Neuronal stem cell (in vitro differentiated cells): ENCODE data around the gene SCUBE2.
"Not testable (repeated sequence)": the region's sequence is repeated elsewhere in the genome, so short reads cannot be mapped to it uniquely, and the experiment has no call there.

Experiments
- DNase-seq: peaks from one replicate; pipeline ENCODE4 v3.0.0-alpha.2; 2013; ENCODE audit warnings: low spot score
- H2AFZ ChIP-seq: one replicate; pipeline ENCODE4 v1.6.1; 2013; ENCODE audit warnings: mild to moderate bottlenecking, low read length, inconsistent platforms
- H2AK5ac ChIP-seq: 2 replicates; pipeline ENCODE4 v1.6.1; 2013; ENCODE audit warnings: low read depth, mild to moderate bottlenecking, inconsistent platforms, low read length, moderate library complexity, mixed read lengths
- H2BK120ac ChIP-seq: 2 replicates; pipeline ENCODE4 v1.6.1; 2013; ENCODE audit warnings: low read depth, mild to moderate bottlenecking, inconsistent platforms, low read length, moderate library complexity, mixed read lengths
- H2BK12ac ChIP-seq: one replicate; pipeline ENCODE4 v1.6.1; 2013; ENCODE audit warnings: low read length, inconsistent platforms
- H2BK15ac ChIP-seq: 2 replicates; pipeline ENCODE4 v1.6.1; 2013; ENCODE audit warnings: mild to moderate bottlenecking, low read length, inconsistent platforms, mixed read lengths
- H2BK5ac ChIP-seq: one replicate; pipeline ENCODE4 v1.6.1; 2013; ENCODE audit warnings: inconsistent platforms, mild to moderate bottlenecking, low read length, moderate library complexity
- H3K14ac ChIP-seq: one replicate; pipeline ENCODE4 v1.6.1; 2013; ENCODE audit warnings: low read length, inconsistent platforms
- H3K18ac ChIP-seq: 2 replicates; pipeline ENCODE4 v1.6.1; 2013; ENCODE audit warnings: low read length, inconsistent platforms
- H3K23ac ChIP-seq: 2 replicates; pipeline ENCODE4 v1.6.1; 2013; ENCODE audit warnings: low read depth, mild to moderate bottlenecking, mixed read lengths, low read length, inconsistent platforms; ENCODE audit not compliant: poor library complexity
- H3K27ac ChIP-seq: replicated peaks from 3 replicates; pipeline ENCODE4 v1.5.1; 2013; ENCODE audit warnings: low read length, inconsistent platforms
- H3K27me3 ChIP-seq, 3 experiments: 2 replicates each; pipeline ENCODE4 v1.6.1; 2013; ENCODE audit warnings: low read length in 3 of 3, mild to moderate bottlenecking in 2 of 3, inconsistent platforms in 1 of 3, low read depth in 1 of 3, mixed read lengths in 1 of 3, moderate library complexity in 1 of 3; ENCODE audit not compliant: control insufficient read depth in 3 of 3, insufficient read depth in 3 of 3
- H3K36me3 ChIP-seq, 2 donors: replicated peaks in 1 of 2; 2 replicates each; pipeline ENCODE4 v1.6.1; 2013; ENCODE audit warnings: low read length in 2 of 2; ENCODE audit not compliant: control insufficient read depth in 2 of 2, insufficient read depth in 2 of 2
- H3K4ac ChIP-seq: 2 replicates; pipeline ENCODE4 v1.6.1; 2013; ENCODE audit warnings: inconsistent platforms, mild to moderate bottlenecking, low read length, moderate library complexity
- H3K4me1 ChIP-seq, 2 donors: 1 replicate in 1 of 2; 2 replicates in 1 of 2; pipeline ENCODE4 v1.6.1; 2013; ENCODE audit warnings: low read length in 2 of 2, low read depth in 1 of 2; ENCODE audit not compliant: control insufficient read depth in 2 of 2, insufficient read depth in 1 of 2
- H3K4me2 ChIP-seq: one replicate; pipeline ENCODE4 v1.6.1; 2013; ENCODE audit warnings: mild to moderate bottlenecking, low read length, inconsistent platforms; ENCODE audit not compliant: insufficient read depth, poor library complexity, severe bottlenecking
- H3K4me3 ChIP-seq, 2 donors: 2 replicates each; pipeline ENCODE4 v1.5.1; 2013; ENCODE audit warnings: low read length in 2 of 2, mild to moderate bottlenecking in 2 of 2, inconsistent platforms in 1 of 2, moderate library complexity in 1 of 2
- H3K79me1 ChIP-seq: one replicate; pipeline ENCODE4 v1.6.1; 2013; ENCODE audit warnings: low read depth, mild to moderate bottlenecking, inconsistent platforms, low read length, moderate library complexity
- H3K9ac ChIP-seq: one replicate; pipeline ENCODE4 v1.6.1; 2013; ENCODE audit warnings: mild to moderate bottlenecking, low read depth, low read length, inconsistent platforms; ENCODE audit not compliant: poor library complexity
- H3K9me3 ChIP-seq, 2 donors: replicated peaks in 1 of 2; 2 replicates each; pipeline versions ENCODE3 to v1.6.1; 2013; ENCODE audit warnings: low read length in 2 of 2, mild to moderate bottlenecking in 2 of 2, inconsistent platforms in 1 of 2, low read depth in 1 of 2, mixed read lengths in 1 of 2, moderate library complexity in 1 of 2; ENCODE audit not compliant: control insufficient read depth in 2 of 2, insufficient read depth in 1 of 2
- H4K8ac ChIP-seq: one replicate; pipeline ENCODE4 v1.6.1; 2013; ENCODE audit warnings: low read depth, mild to moderate bottlenecking, inconsistent platforms, low read length, moderate library complexity
- H4K91ac ChIP-seq: one replicate; pipeline ENCODE4 v1.6.1; 2013; ENCODE audit warnings: low read length, low read depth, mild to moderate bottlenecking, inconsistent platforms; ENCODE audit not compliant: poor library complexity
- WGBS, 2 donors: extraction: QIAGEN DNeasy Blood & Tissue Kit; methylation state at CpG; one replicate each; pipeline ENCODE4 v1.1.7; 2013; ENCODE audit warnings: missing lambda C conversion rate in 2 of 2, mixed read lengths in 1 of 2; ENCODE audit not compliant: insufficient read length in 2 of 2, insufficient replicate concordance in 1 of 2; ENCODE audit errors: extremely low coverage in 2 of 2; 5-methylcytosine and 5-hydroxymethylcytosine counted together

Gene SCUBE2

DNA sequence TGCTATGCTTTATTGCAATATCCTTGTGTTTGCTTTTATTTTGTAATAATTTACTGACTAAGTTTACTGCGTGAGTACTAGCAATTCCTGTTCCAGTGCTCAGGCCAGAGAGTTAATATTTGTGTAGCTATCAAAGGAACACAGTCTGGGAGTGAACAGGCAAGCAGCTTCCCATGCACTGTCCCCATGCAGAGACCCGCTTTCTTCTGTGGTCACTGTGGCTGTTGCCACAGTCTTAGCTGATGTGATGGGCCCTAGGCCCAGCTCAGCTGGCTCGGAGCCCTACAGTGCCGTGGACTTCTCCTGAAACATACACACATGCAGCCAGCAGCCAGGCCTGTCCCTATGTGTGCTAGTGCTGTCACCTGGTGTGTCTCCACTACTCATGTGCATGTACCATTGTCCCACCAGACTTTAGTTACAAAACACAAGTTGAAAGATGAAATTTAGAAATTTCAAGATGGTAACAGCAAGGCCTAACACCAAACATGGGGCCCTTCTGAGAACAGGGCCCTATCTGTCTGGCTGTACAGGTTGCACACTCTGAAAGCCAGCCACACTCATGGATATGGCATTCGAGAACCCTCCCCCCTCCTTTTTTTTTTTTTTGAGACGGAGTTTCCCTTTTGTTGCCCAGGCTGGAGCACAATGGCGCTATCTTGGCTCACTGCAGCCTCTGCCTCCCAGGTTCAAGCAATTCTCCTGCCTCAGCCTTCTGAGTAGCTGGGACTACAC lies 12.3 kb upstream of the SCUBE2 start:
- no peak overlapping the region for H3K4me2 ChIP-seq
- no CpG with 5 or more reads among the region's 7 CpGs for WGBS, 2 donors
- no peak for DNase-seq
- no peaks in the 10 kb centered on the region for H3K36me3 ChIP-seq
- H4K8ac ChIP-seq = no peak overlapping the region
- peak overlapping the region; percentile 76 for H2AK5ac ChIP-seq
- H2BK12ac ChIP-seq = no peak overlapping the region
- no peak overlapping the region for H3K4ac ChIP-seq
- H2AFZ ChIP-seq = no peak overlapping the region
- H3K4me1 ChIP-seq = peaks cover 0 to 4% of the 10 kb centered on the region in 2 donors
- peak overlapping the region; percentile 75 for H3K14ac ChIP-seq
- no peak overlapping the region for H2BK5ac ChIP-seq
- H3K9me3 ChIP-seq = no peaks in the 10 kb centered on the region
- H2BK120ac ChIP-seq = no peak overlapping the region
- peak overlapping the region; percentile 66 for H3K18ac ChIP-seq
- no peak overlapping the region for H3K23ac ChIP-seq
- peak overlapping the region; percentile 51 for H3K9ac ChIP-seq
- no peaks in the 10 kb centered on the region for H3K27me3 ChIP-seq
- H3K79me1 ChIP-seq = no peaks in the 10 kb centered on the region
- no peak overlapping the region for H2BK15ac ChIP-seq
- no peak overlapping the region for H3K27ac ChIP-seq
- H4K91ac ChIP-seq = no peak overlapping the region
- H3K4me3 ChIP-seq = no peak overlapping the region

DNA sequence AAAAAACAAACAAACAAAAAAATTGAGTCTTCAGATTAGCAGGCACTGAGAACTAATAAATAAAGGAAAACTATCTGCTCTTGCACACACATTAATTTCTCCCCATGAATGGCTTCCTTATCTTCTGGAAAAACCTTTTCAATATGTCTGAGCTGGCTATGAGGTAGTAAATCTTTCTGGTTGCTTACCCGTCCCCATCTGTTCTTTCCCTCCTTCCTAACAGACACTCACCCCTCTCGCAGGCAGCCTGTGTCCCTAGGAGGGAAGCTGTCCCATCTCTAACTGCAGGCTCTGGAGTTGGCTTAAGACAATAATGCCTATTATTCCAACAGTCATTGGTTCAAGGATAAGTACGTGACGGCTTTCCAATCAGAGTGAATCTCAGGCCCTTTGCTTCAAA lies 8.2 kb upstream of the SCUBE2 start:
- H3K18ac ChIP-seq = no peak overlapping the region
- no peaks in the 10 kb centered on the region for H3K36me3 ChIP-seq
- no peak overlapping the region for H3K27ac ChIP-seq
- no peak overlapping the region for H3K4ac ChIP-seq
- no peak for DNase-seq
- H3K14ac ChIP-seq = no peak overlapping the region
- H2BK12ac ChIP-seq = no peak overlapping the region
- no peaks in the 10 kb centered on the region for H3K79me1 ChIP-seq
- no peak overlapping the region for H3K23ac ChIP-seq
- H3K27me3 ChIP-seq = no peaks in the 10 kb centered on the region
- H3K4me2 ChIP-seq = no peak overlapping the region
- no peak overlapping the region for H3K9ac ChIP-seq
- H3K9me3 ChIP-seq = no peaks in the 10 kb centered on the region
- H4K8ac ChIP-seq = no peak overlapping the region
- peaks cover 0 to 4% of the 10 kb centered on the region in 2 donors for H3K4me1 ChIP-seq
- H2AFZ ChIP-seq = no peak overlapping the region
- no peak overlapping the region for H2BK15ac ChIP-seq
- no peak overlapping the region for H2AK5ac ChIP-seq
- no CpG with 5 or more reads among the region's 4 CpGs for WGBS, 2 donors
- no peak overlapping the region for H4K91ac ChIP-seq
- H2BK5ac ChIP-seq = no peak overlapping the region
- H2BK120ac ChIP-seq = no peak overlapping the region
- H3K4me3 ChIP-seq = no peak overlapping the region

DNA sequence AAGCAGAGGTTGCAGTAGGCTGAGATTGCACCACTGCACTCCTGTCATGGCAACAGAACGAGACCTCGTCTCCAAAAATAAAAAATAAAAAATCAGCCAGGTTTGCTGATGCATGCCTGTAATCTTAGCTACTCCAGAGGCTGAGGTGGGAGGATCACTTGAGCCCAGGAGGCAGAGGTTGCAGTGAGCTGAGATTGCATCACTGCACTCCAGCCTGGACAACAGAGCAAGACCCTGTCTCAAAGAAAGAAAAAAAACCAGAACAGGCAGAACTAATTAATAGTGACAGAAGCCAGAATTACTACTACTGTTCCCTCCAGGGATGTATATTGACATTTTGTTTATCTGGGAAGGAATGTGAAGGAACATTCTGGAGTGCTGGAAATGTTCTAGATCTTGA lies 7.1 kb upstream of the SCUBE2 start:
- not testable (repeated sequence) for H4K8ac ChIP-seq, H2BK120ac ChIP-seq, H3K9me3 ChIP-seq, H3K14ac ChIP-seq, H3K79me1 ChIP-seq, H3K9ac ChIP-seq, H2AFZ ChIP-seq, H2BK5ac ChIP-seq, DNase-seq, H3K27ac ChIP-seq, H3K4me3 ChIP-seq, H3K4me1 ChIP-seq, H3K27me3 ChIP-seq, H3K36me3 ChIP-seq, H3K18ac ChIP-seq, H3K4ac ChIP-seq, H4K91ac ChIP-seq, H2BK12ac ChIP-seq, H3K23ac ChIP-seq, H3K4me2 ChIP-seq, H2BK15ac ChIP-seq, H2AK5ac ChIP-seq
- WGBS, 2 donors = no CpG with 5 or more reads among the region's 2 CpGs

- DNase-seq, H3K4me3 ChIP-seq, H2BK5ac ChIP-seq, H2BK120ac ChIP-seq, H2BK12ac ChIP-seq, H3K4me2 ChIP-seq, H3K27me3 ChIP-seq, H3K14ac ChIP-seq, H3K18ac ChIP-seq, H3K79me1 ChIP-seq, H3K4me1 ChIP-seq, H2AK5ac ChIP-seq, H2BK15ac ChIP-seq, H3K23ac ChIP-seq, H3K36me3 ChIP-seq, H4K91ac ChIP-seq, H3K9me3 ChIP-seq, H3K9ac ChIP-seq, H2AFZ ChIP-seq, H3K4ac ChIP-seq, H3K27ac ChIP-seq: not testable (repeated sequence)
- WGBS, 2 donors = no CpG with 5 or more reads among the region's 23 CpGs
- H4K8ac ChIP-seq = peak overlapping the region; percentile 57
Observed at GRCh38 chr11:9097186-9097943, 6.0 kb upstream of the SCUBE2 start.
